GM04504 (cell line): ENCODE measurements around the gene ARMC10.
"Not testable (repeated sequence)": the region's sequence is repeated elsewhere in the genome, so short reads cannot be mapped to it uniquely, and the experiment has no call there.

ENCODE experiments used
- DNase-seq: peaks from one replicate; pipeline ENCODE4 v3.0.0-alpha.2; 2012; ENCODE audit warnings: low read depth

ARMC10 gene

GRCh38 chr7:103124429-103124979 lies 49.6 kb downstream of the ARMC10 start:
- DNase-seq, result no peak

GRCh38 chr7:103127006-103127405 lies 52.1 kb downstream of the ARMC10 start:
- DNase-seq, result no peak

- no peak for DNase-seq
Observed at GRCh38 chr7:103129702-103130549, 55.0 kb downstream of the ARMC10 start.

GRCh38 chr7:103130901-103131624 lies 56.1 kb downstream of the ARMC10 start:
- DNase-seq, result no peak

- no peak for DNase-seq
Observed at GRCh38 chr7:103132995-103133688, 58.2 kb downstream of the ARMC10 start.

- DNase-seq, result no peak
Observed at GRCh38 chr7:103134836-103135554, 60.1 kb downstream of the ARMC10 start.

- no peak for DNase-seq
Observed at GRCh38 chr7:103140061-103140460, 65.1 kb downstream of the ARMC10 start.

GRCh38 chr7:103140685-103141084 lies 65.7 kb downstream of the ARMC10 start:
- no peak for DNase-seq

- DNase-seq, result no peak
Observed at GRCh38 chr7:103141753-103142404, 66.9 kb downstream of the ARMC10 start.

GRCh38 chr7:103142494-103142893 lies 67.6 kb downstream of the ARMC10 start:
- DNase-seq, result no peak

GRCh38 chr7:103143868-103144267 lies 68.9 kb downstream of the ARMC10 start:
- no peak for DNase-seq

- DNase-seq, result not testable (repeated sequence)
Observed at GRCh38 chr7:103144754-103145153, 69.8 kb downstream of the ARMC10 start.

- no peak for DNase-seq
Observed at GRCh38 chr7:103148131-103148993, 73.4 kb downstream of the ARMC10 start.
